ENCODE data around the gene RAMP1. TPM values are rescaled to one million over a fixed set of nuclear protein-coding genes. Genes with fewer than 3 reads are reported as not detected.

Gene RAMP1
- total and polyA plus RNA-seq, 9 of the 15 experiments (the other 6 are each of a cell fraction or from before 2014, with no cell fraction given): 0.72 to 0.77 TPM; not detected in 7

- no peak for TF ChIP-seq ZFX (CRISPR knock-in tag; IDR thresholded peaks at IDR 0.05)
These were observed 17.1 kb downstream of the RAMP1 start (continued) for GRCh38 chr2:237876532-237876931.

- in situ Hi-C loops (cut with MboI) (no loop called here), intact Hi-C loops (cut with micrococcal nuclease) (no loop called here)
- H3K36me3 ChIP-seq (ENCODE audit: control insufficient read depth, insufficient read depth, low read length): no peaks in the 10 kb centered on the region
- no peak for TF ChIP-seq POLR2H (tag; IDR thresholded peaks at IDR 0.05; ENCODE audit: low read depth)
- TF ChIP-seq TGIF2 (CRISPR knock-in tag; IDR thresholded peaks at IDR 0.05): no peak
- ChIA-PET CTCF (ENCODE audit: low intra/inter-chr PET ratio) (interaction anchor here (0.6 kb wide), 1 partner anchor 255 kb away, joined by 6 read pairs; no protein-coding TSS in a partner anchor), POLR2A (no interaction called here)
- no peak overlapping the region for H3K4me2 ChIP-seq (ENCODE audit: insufficient read depth, low read length)
- no peaks in the 10 kb centered on the region for H3K79me2 ChIP-seq (ENCODE audit: control insufficient read depth, insufficient read depth, low read length)
- H3K4me3 ChIP-seq: no peak overlapping the region
- peaks cover 0 to 12% of the 10 kb centered on the region in 2 experiments; a peak in 1 of 5 replicates for H3K4me1 ChIP-seq (replicated peaks in 1 of 2; ENCODE audit: control insufficient read depth in 2 of 2, insufficient read depth in 2 of 2, low read length in 2 of 2)
- H2AFZ ChIP-seq (ENCODE audit: low read depth, low read length): no peak overlapping the region
- peaks cover 11 to 77% of the 10 kb centered on the region in 2 experiments; a peak in 4 of 5 replicates for H3K27me3 ChIP-seq (ENCODE audit: control insufficient read depth in 2 of 2, insufficient read depth in 2 of 2, low read length in 2 of 2)
- no peak for DNase-seq (ENCODE audit: extremely low read depth in 1 of 4, low spot score in 3 of 4)
- H4K20me1 ChIP-seq (replicated peaks; ENCODE audit: control insufficient read depth, insufficient read depth, low read length): peaks cover 5% of the 10 kb centered on the region; the same call in 1 of the 2 replicates
- H3K9me3 ChIP-seq (replicated peaks; ENCODE audit: control insufficient read depth, insufficient read depth, low read depth, low read length): no peaks in the 10 kb centered on the region
- no TSS peak for BruUV-seq (replicated peaks)
- H3K9ac ChIP-seq (ENCODE audit: insufficient read depth in 1 of 2, low read depth in 2 of 2, low read length in 2 of 2): no peak overlapping the region
- no peak overlapping the region for H3K27ac ChIP-seq (ENCODE audit: extremely low read depth, low read depth, low read length)
- no peak for ATAC-seq
- H3K9me1 ChIP-seq (ENCODE audit: control insufficient read depth, insufficient read depth, low read length): no peaks in the 10 kb centered on the region
- FAIRE-seq: no peak
- 7% methylated on average over 15 of the region's 23 CpGs for WGBS (ENCODE audit: insufficient coverage, low coverage, missing lambda C conversion rate)
These were observed 17.6 kb downstream of the RAMP1 start for GRCh38 chr2:237876951-237877491.
